Globus pallidus (tissue), 1 donor: Measurements from ENCODE around the gene ARHGAP24.

Experiments used
- DNase-seq: peaks from one replicate; pipeline ENCODE4 v3.0.0-alpha.2; 2015; ENCODE audit warnings: low spot score

The ARHGAP24 gene

DNA sequence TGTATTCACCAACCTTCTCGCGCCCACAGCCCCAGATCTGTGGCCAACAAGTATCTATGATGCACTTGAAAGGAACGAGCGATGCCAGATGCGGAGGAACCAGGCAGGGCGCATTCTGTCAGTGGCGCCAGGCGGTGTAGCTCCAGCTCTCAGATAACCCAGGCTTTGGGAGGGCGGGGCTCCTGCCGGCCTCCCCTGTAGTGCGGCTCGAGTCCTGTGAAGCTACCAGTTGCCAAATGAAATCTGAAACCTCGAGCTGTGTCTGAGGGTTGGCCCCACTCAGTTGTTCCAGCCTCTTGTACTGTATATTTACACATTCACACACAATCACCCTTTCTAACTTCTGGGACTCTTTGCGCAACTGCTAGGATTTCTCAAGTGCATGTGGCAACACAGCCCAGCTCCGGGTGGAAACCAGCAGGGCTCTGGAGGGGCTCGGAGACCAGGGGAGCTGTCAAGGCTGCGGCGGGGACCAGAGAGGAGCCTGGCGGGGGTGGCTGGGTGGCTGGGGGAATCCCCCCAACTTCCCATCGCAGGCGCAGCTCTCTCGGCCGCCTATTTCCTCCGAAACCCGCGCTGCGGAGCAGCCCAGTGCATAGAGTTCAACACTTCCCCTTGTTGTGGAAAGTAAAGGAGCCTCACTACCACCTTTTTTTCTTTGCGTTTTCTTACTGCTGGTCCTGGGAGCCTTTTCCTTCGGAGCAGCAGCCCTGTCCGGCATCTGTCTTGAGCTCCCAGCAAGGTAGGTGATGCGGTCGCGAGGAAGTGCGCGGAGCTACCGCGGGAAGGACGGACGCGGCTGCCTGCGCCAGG is at the start of gene ARHGAP24:
Gene ARHGAP24 (plus strand): TSS at position 333 of the 813 bp plus-strand sequence.
- peak; percentile 39 for DNase-seq

DNA sequence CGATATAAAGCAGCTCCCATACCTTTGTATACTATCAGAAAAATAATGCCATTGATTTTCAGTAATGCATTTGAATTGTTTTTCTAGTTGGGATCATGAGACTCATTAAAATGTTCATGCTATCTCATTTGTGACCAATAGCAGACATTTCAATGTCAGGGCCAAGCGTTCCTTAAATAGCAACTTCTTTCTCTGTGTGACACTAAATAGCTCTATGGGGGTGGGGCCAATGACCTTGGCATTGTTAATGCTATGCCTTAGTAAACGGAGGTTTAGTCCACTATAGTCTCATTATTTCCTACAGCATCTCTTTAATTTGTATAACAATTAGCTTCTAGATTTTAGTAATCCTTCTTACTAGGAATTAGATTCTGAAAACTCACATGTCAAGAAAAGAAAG is 48.6 kb upstream of the ARHGAP24 start:
- DNase-seq: no peak

DNA sequence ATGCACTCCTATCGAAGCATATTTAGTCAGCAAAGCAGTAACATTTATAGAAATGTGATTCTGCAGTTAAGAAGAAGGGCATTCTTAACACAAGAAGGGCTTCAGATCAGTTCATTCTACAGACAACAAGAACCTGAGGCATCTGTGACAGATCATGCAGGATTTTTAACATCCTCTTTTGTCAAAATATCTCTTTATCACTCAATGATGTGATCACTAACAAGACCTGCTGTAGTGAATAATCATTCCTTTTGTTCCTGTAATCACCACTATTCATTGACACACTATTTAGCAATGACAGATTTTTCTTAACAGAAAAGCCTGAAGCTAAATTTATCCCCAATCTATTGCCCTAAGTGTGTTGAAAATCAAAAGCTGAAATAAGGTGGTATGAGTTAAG is 47.8 kb upstream of the ARHGAP24 start:
- no peak for DNase-seq

- no peak for DNase-seq
These were observed 44.7 kb upstream of the ARHGAP24 start for GRCh38 chr4:85430226-85430625.

- no peak for DNase-seq
These were observed 44.3 kb upstream of the ARHGAP24 start for GRCh38 chr4:85430697-85431096.

DNA sequence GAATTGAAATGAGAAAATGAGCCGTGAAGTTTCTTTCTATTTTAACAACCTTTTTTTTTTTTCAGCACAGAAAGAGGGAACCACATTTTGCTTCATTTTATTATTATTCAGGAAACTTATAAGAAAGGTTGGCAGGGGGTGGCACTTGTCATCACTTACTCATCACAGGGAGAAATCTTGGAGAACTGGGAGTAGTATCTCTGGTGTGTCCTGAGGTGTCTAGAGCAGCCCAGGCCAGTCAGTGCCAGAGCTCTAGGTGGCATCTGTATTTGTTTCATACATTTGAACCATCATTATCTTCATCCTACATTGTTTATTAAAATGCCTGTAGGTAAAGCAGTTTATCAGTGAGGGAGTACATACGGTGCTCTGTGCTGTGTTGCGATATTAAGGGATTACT is 43.8 kb upstream of the ARHGAP24 start:
- DNase-seq: no peak

DNA sequence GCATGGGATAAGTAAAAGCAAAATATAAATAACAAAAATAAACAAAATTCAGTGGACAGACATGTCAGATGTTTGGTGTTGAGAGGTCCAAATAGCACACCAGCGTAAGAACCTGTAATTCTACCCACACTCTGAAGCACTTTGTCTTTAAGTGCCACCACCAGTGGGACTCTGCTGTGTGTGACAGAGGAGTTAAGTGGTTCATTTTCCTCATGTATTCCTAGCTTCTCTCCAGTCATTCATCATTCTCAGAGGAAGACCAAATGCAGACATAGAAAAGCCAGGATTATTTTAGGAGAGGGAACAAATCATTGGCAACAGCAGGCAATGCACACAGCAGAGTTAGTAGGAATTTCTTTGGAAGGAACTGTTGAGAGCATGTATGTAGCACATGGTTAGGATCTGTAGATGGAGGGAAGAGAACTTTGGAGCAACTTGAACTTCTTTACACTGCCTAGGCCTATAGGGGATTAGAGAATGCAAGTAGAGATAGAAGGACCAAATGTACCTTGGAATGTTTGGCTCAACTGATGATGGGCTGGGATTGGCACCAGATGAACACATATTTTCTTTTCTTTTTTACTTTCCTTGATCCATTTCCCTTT is 43.0 kb upstream of the ARHGAP24 start:
- DNase-seq: no peak

GRCh38 chr4:85445050-85445639 is 29.8 kb upstream of the ARHGAP24 start:
- DNase-seq: no peak

DNA sequence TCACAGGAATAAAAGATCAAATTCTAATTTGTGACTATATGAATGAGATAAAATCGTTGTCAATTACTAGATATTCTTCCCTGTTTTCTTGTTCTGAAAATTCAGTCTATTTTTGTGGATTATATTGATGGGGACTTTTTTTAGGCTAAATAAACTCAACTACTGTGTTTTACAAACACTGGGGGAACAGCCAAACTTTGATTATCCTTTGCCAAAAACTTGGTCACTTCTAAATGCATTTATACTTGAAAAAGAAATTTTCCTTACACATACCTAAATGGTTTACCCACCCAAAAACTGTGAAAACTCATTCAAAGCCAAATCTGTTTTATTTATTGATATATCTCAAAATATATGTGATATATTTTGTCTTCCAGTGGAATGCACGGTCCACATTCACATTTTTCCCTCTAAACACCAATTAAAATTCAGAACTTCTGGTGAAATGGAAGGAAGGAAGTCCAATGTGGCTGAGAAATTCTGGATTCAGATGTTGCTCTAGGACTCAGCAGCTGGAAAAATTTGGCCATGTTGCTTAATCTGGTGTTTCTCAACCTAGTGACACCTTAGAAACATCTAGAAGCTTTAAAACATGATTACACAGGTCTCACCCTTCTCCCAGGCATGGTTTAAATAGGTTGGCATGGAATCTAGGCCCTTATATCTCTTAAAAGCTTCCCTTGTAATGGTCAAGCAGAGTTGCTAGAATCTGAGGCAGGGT is 28.6 kb upstream of the ARHGAP24 start:
- no peak for DNase-seq

DNA sequence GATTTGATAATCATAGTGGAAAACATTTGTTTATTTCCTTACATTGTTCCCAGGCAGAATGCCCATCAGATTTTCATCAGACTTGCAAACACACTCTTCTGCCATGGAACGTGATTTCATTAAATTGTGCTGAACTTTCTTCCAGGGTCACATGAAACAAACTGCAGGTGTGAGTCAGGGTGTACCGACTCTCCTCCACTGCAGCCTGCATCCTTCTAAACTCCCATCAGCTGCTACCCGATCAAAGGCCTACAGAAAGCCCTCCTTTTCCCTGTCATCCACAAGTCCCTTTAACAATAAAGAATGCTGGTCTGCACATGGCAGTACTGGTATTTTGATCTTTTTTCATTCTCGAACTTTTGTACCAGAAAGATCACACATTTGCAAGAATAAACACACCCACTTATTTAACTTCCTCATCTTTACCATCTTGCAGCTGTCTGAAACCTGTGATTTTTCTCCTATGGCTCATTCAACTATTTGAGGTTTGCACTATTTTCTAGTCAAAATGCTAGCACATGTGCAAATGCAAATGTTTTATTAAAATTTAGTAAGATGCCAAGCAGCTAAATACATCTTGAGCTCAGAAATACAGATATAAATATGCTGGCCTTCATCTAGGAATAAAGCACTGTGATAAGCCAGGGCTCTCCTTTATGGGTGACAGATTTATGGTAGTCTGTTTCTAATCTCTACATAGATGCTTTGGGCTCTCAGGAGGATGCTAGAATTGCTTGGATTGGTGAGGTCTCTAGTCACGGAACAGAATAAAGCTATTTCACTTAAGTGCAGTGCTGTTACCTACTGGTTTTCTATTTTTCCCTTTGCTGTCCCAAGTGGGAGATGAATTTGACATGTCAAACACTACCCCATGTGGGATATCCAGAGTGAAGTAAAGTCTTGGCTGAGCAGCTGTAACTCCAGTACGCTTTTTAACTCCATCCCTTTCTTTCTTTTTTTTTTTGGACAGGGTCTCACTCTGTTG is 25.8 kb upstream of the ARHGAP24 start:
- no peak for DNase-seq

DNA sequence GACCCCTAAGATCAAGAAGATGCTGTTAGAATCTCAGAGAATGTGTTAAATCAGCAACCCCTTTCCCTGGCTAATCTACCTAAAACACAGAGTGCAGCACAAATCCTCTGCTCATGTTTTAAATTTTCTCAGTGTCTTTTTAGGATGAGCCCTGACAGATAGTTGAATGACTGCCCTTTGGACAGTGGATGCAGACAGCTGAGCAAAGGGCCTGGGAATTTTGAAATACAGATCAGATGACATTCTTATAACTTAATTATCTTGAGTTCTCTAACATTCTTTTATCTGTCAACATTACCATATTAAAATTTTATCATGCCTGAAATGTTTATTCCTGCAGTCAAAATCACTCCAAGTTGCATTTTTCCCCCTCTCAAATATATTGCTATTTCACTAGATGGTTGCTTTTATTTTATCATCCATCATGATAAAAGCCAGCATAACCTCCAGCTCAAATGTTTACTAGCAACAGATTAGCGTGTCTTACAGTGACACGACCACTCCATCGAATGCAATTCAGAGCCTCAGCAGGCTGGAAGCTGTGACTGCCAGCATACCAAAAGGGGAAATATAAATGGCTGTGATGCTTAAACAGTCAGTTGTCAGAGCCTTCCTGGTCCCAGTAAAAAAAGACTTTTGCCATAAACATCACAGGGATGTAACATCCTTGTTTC is 22.8 kb upstream of the ARHGAP24 start:
- DNase-seq: no peak

- no peak for DNase-seq
These were observed 19.0 kb upstream of the ARHGAP24 start for GRCh38 chr4:85455942-85456341.

- DNase-seq: no peak
These were observed 17.0 kb upstream of the ARHGAP24 start for GRCh38 chr4:85457752-85458467.

DNA sequence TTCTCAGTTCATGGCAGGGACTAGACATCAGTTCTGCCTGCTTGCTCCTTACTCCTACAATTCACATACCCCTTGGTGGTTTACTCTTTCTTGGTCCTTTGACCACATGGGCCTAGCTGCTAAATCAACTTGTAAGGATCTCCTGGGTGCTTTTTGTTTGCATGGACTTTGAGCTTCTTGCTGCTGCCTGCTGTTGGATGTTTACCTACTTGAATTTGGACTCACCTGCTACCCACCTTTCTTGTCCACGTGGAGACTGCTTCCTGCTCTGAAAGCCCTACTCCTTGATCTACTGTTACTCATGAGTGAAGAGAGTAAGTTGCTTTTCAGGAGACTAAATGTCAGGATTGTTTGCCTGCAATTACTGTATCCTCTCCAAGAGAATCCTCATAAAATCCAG is 15.2 kb upstream of the ARHGAP24 start:
- no peak for DNase-seq

DNA sequence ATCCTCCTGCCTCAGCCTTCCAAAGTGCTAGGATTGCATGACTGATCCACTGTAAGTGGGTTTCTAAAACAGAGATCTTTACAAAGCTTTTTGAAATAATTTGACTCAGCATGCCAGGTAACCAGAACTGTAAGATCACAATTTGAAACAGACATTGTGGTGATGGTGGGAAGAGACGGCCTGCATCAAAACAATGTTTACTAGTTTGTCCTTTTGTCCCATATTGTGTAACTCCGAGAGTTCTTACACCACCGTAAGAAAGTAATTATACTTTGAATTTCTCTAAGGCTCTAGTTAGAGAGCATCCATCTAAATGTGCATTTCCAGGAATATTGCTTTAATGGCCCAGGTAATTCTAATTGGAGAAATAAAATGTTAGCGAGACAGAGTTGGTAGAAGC is 594 bp upstream of the ARHGAP24 start:
- DNase-seq: no peak

DNA sequence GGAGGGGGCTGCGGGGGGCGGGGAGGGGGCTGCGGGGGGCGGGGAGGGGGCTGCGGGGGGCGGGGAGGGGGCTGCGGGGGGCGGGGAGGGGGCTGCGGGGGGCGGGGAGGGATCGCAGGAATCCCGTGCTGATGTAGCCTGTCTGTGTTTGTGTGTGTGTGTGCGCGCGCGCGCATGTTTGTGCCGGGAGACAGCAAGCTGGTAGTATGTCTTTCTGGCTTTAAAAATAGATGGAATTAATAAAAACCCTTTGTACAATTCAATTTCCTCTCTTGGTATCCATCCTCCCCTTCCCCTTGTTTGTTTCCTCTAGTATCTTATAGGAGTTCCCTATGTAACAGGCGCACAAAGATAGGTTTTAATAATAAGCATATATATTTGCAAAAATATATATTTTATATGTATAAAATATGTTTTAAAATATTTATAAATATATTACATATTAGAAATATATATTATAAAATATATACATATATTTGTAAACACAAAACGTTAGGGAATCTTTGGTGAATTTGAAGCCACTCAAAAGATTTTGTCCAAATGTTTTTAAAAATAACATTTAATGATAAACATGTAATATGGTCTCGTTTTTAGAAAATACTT is 782 bp downstream of the ARHGAP24 start:
- DNase-seq: peak; percentile 19

- DNase-seq: no peak
These were observed 1.4 kb downstream of the ARHGAP24 start for GRCh38 chr4:85476381-85476780.

- DNase-seq: no peak
These were observed 2.6 kb downstream of the ARHGAP24 start for GRCh38 chr4:85477534-85477933.

- DNase-seq: no peak
These were observed 3.6 kb downstream of the ARHGAP24 start for GRCh38 chr4:85478576-85478975.
